NB4 (cell line): ENCODE data around the gene BCL11B.
A peak's percentile ranks its signal among the peaks of the same experiment; 100 is the strongest.

Experiments used
- DNase-seq: peaks from one replicate; pipeline ENCODE4 v3.0.0; 2010; ENCODE audit warnings: low read depth
- H3K4me3 ChIP-seq: one replicate; pipeline ENCODE4 v1.5.1; 2011; ENCODE audit warnings: mild to moderate bottlenecking, low read depth, low read length, moderate library complexity
- CTCF ChIP-seq: IDR thresholded peaks from one replicate; pipeline ENCODE4 v1.5.1; 2012; ENCODE audit warnings: low read depth, low read length
- MAX ChIP-seq: IDR thresholded peaks from 2 replicates; pipeline ENCODE4 v1.6.1; 2011; ENCODE audit warnings: low read depth, low read length
- MYC ChIP-seq: IDR thresholded peaks from 2 replicates; pipeline ENCODE4 v1.6.1; 2011; ENCODE audit warnings: low read depth, low read length
- POLR2A ChIP-seq: IDR thresholded peaks from 2 replicates; pipeline ENCODE4 v1.6.1; 2011; ENCODE audit warnings: mild to moderate bottlenecking; ENCODE audit not compliant: insufficient read length; ENCODE audit errors: extremely low read depth

BCL11B gene

GRCh38 chr14:99141236-99141635 is 130.8 kb downstream of the BCL11B start:
- H3K4me3 ChIP-seq, result no peak overlapping the region
- TF ChIP-seq MAX (no peak), POLR2A (no peak), CTCF (no peak), MYC (no peak)
- no peak for DNase-seq

- TF ChIP-seq POLR2A, result no peak
- DNase-seq, result no peak
These were observed 132.8 kb downstream of the BCL11B start for GRCh38 chr14:99138999-99139865.

GRCh38 chr14:99137913-99138571 is 134.0 kb downstream of the BCL11B start:
- no peak overlapping the region for H3K4me3 ChIP-seq
- TF ChIP-seq POLR2A (no peak), MAX (peak; percentile 33; the same call in 1 of the 2 replicates), MYC (no peak)
- peak; percentile 54 for DNase-seq

More at GRCh38 chr14:99138999-99139865, 132.8 kb downstream of the BCL11B start:
- no peak overlapping the region for H3K4me3 ChIP-seq

GRCh38 chr14:99137001-99137700 is 134.8 kb downstream of the BCL11B start:
- peak; percentile 38 for DNase-seq
- TF ChIP-seq MYC, result no peak
- no peak for TF ChIP-seq MAX
- TF ChIP-seq CTCF, result no peak
- no peak for TF ChIP-seq POLR2A
- H3K4me3 ChIP-seq, result no peak overlapping the region

GRCh38 chr14:99136401-99136800 is 135.6 kb downstream of the BCL11B start:
- TF ChIP-seq MAX (no peak), MYC (no peak), CTCF (no peak), POLR2A (no peak)
- no peak for DNase-seq
- H3K4me3 ChIP-seq, result no peak overlapping the region

- no peak overlapping the region for H3K4me3 ChIP-seq
- TF ChIP-seq CTCF (no peak), POLR2A (no peak), MAX (no peak), MYC (no peak)
- no peak for DNase-seq
These were observed 136.0 kb downstream of the BCL11B start for GRCh38 chr14:99136047-99136400.
